ENCODE measurements around the gene DNAH8. TPM values are rescaled to one million over a fixed set of nuclear protein-coding genes. Genes with fewer than 3 reads are reported as not detected.
"Not testable (repeated sequence)": the region's sequence is repeated elsewhere in the genome, so short reads cannot be mapped to it uniquely, and the experiment has no call there.

Gene DNAH8
- total and polyA plus RNA-seq, 2 donors = 0.05 to 0.11 TPM

- WGBS = 42% methylated on average over 15 of the region's 15 CpGs
- Histone ChIP-seq H3K4me1 (ENCODE audit: control insufficient read depth in 2 of 2, insufficient read depth in 2 of 2, low read length in 2 of 2) (peaks cover 19 to 23% of the 10 kb centered on the region in 2 donors), H3K27ac (ENCODE audit: low read depth in 1 of 2, low read length in 1 of 2) (no peak overlapping the region), H3K4me3 (ENCODE audit: low read length in 2 of 2) (no peak overlapping the region), H3K27me3 (ENCODE audit: control insufficient read depth in 2 of 2, insufficient read depth in 1 of 2, low read length in 1 of 2) (peaks cover 0 to 2% of the 10 kb centered on the region in 2 donors), H3K36me3 (ENCODE audit: control insufficient read depth in 2 of 2, insufficient read depth in 2 of 2, low read length in 1 of 2) (no peaks in the 10 kb centered on the region), H3K9me3 (ENCODE audit: control insufficient read depth in 2 of 2, insufficient read depth in 1 of 2, low read length in 1 of 2) (no peaks in the 10 kb centered on the region)
- peak; percentile 30 to 88 (median 64) for DNase-seq (ENCODE audit: low read depth in 6 of 9, low spot score in 9 of 9)
Measured at GRCh38 chr6:38871741-38872568, 156.8 kb downstream of the DNAH8 start.

- Histone ChIP-seq H3K4me3 (ENCODE audit: low read length in 2 of 2) (no peak overlapping the region), H3K36me3 (ENCODE audit: control insufficient read depth in 2 of 2, insufficient read depth in 2 of 2, low read length in 1 of 2) (no peaks in the 10 kb centered on the region), H3K27me3 (ENCODE audit: control insufficient read depth in 2 of 2, insufficient read depth in 1 of 2, low read length in 1 of 2) (peaks cover 0 to 2% of the 10 kb centered on the region in 2 donors), H3K27ac (ENCODE audit: low read depth in 1 of 2, low read length in 1 of 2) (peak overlapping the region; percentile 73 to 88), H3K9me3 (ENCODE audit: control insufficient read depth in 2 of 2, insufficient read depth in 1 of 2, low read length in 1 of 2) (no peaks in the 10 kb centered on the region), H3K4me1 (ENCODE audit: control insufficient read depth in 2 of 2, insufficient read depth in 2 of 2, low read length in 2 of 2) (peaks cover 22 to 26% of the 10 kb centered on the region in 2 donors)
- WGBS = 60% methylated on average over 6 of the region's 6 CpGs
- DNase-seq (ENCODE audit: low read depth in 6 of 9, low spot score in 9 of 9) = peak in 5 of 9 donors; percentile 9 to 66 (median 31)
Measured at GRCh38 chr6:38873001-38873400, 157.9 kb downstream of the DNAH8 start.

DNA sequence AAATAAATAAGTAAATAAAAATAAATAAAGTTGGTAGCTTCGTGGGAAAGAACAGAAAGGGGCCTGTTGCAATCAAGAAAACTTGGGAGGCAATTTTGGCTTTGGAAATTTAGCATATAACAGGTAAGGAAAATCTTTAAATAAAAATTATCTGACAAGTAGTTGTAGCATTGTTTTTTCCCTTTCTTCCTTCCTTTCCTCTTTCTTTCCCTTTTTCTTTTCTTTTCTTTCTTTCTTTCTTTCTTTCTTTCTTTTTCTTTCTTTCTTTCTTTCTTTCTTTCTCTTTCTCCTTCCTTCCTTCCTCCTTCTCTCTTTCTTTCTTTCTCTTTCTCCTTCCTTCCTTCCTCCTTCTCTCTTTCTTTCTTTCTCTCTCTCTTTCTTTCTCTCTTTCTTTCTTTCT lies 158.7 kb downstream of the DNAH8 start:
- peaks cover 22 to 26% of the 10 kb centered on the region in 2 donors for H3K4me1 ChIP-seq (ENCODE audit: control insufficient read depth in 2 of 2, insufficient read depth in 2 of 2, low read length in 2 of 2)
- H3K27me3 ChIP-seq (ENCODE audit: control insufficient read depth in 2 of 2, insufficient read depth in 1 of 2, low read length in 1 of 2); H3K27ac ChIP-seq (ENCODE audit: low read depth in 1 of 2, low read length in 1 of 2); H3K9me3 ChIP-seq (ENCODE audit: control insufficient read depth in 2 of 2, insufficient read depth in 1 of 2, low read length in 1 of 2); H3K36me3 ChIP-seq (ENCODE audit: control insufficient read depth in 2 of 2, insufficient read depth in 2 of 2, low read length in 1 of 2); DNase-seq (ENCODE audit: low read depth in 6 of 9, low spot score in 9 of 9); H3K4me3 ChIP-seq (ENCODE audit: low read length in 2 of 2): not testable (repeated sequence)
- WGBS = 93% methylated on average over 1 of the region's 1 CpG

DNA sequence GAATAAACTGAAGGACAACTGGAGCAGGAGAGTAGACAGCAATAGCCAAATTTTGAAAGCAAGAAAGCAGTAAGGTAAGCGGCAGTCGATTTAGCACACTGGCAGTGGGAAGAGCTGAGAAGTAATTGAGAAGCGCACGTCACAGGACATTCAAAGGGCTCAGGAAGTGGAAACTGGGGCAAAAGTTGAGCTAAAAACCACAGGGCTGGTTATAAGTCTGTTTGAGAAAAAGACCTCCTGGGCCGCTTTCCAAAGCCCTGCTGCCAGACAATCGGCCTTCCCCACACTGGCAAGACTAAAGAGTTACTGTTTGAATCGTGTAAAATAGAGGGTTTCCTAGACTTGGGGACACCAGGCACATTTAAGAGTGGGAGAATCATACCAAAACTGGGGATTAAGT lies 161.4 kb downstream of the DNAH8 start:
- peak; percentile 22 to 94 (median 59) for DNase-seq (ENCODE audit: low read depth in 6 of 9, low spot score in 9 of 9)
- WGBS = 6% methylated on average over 7 of the region's 7 CpGs
- no peaks in the 10 kb centered on the region for H3K36me3 ChIP-seq (ENCODE audit: control insufficient read depth in 2 of 2, insufficient read depth in 2 of 2, low read length in 1 of 2)
- no peaks in the 10 kb centered on the region for H3K27me3 ChIP-seq (ENCODE audit: control insufficient read depth in 2 of 2, insufficient read depth in 1 of 2, low read length in 1 of 2)
- peak overlapping the region; percentile 5 to 33 for H3K4me3 ChIP-seq (ENCODE audit: low read length in 2 of 2)
- H3K27ac ChIP-seq (ENCODE audit: low read depth in 1 of 2, low read length in 1 of 2) = peak overlapping the region; percentile 90 to 98
- no peaks in the 10 kb centered on the region for H3K9me3 ChIP-seq (ENCODE audit: control insufficient read depth in 2 of 2, insufficient read depth in 1 of 2, low read length in 1 of 2)
- H3K4me1 ChIP-seq (ENCODE audit: control insufficient read depth in 2 of 2, insufficient read depth in 2 of 2, low read length in 2 of 2) = peaks cover 22 to 26% of the 10 kb centered on the region in 2 donors

DNA sequence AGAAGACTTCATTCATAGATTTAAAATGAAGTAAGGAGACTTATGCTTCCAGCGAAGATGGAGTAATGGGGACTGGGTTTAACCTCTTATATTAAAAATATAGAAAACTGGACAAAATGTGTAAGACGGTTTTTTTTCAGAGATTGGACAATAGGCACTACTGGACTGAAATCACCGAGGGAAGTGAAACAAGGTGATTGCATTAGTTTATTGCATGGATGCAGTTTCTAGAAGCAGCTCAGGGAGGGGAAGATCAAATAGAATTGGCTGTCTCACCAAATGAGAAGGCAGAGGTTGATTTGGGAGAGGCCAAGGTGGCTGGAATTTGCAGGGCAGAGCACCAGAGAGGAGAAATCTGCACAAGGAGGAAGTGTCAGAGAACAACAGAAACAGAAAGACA lies 162.6 kb downstream of the DNAH8 start:
- 99% methylated on average over 3 of the region's 3 CpGs for WGBS
- no peaks in the 10 kb centered on the region for H3K27me3 ChIP-seq (ENCODE audit: control insufficient read depth in 2 of 2, insufficient read depth in 1 of 2, low read length in 1 of 2)
- H3K36me3 ChIP-seq (ENCODE audit: control insufficient read depth in 2 of 2, insufficient read depth in 2 of 2, low read length in 1 of 2) = no peaks in the 10 kb centered on the region
- H3K4me3 ChIP-seq (ENCODE audit: low read length in 2 of 2) = no peak overlapping the region
- DNase-seq (ENCODE audit: low read depth in 6 of 9, low spot score in 9 of 9) = no peak
- H3K27ac ChIP-seq (ENCODE audit: low read depth in 1 of 2, low read length in 1 of 2) = no peak overlapping the region
- peaks cover 22 to 23% of the 10 kb centered on the region in 2 donors for H3K4me1 ChIP-seq (ENCODE audit: control insufficient read depth in 2 of 2, insufficient read depth in 2 of 2, low read length in 2 of 2)
- no peaks in the 10 kb centered on the region for H3K9me3 ChIP-seq (ENCODE audit: control insufficient read depth in 2 of 2, insufficient read depth in 1 of 2, low read length in 1 of 2)

GRCh38 chr6:38882157-38882556 lies 167.0 kb downstream of the DNAH8 start:
- peaks cover under 1 to 3% of the 10 kb centered on the region in 2 donors for H3K4me1 ChIP-seq (ENCODE audit: control insufficient read depth in 2 of 2, insufficient read depth in 2 of 2, low read length in 2 of 2)
- 97% methylated on average over 2 of the region's 2 CpGs for WGBS
- H3K9me3 ChIP-seq (ENCODE audit: control insufficient read depth in 2 of 2, insufficient read depth in 1 of 2, low read length in 1 of 2) = no peaks in the 10 kb centered on the region
- DNase-seq (ENCODE audit: low read depth in 6 of 9, low spot score in 9 of 9) = no peak
- no peak overlapping the region for H3K27ac ChIP-seq (ENCODE audit: low read depth in 1 of 2, low read length in 1 of 2)
- H3K27me3 ChIP-seq (ENCODE audit: control insufficient read depth in 2 of 2, insufficient read depth in 1 of 2, low read length in 1 of 2) = no peaks in the 10 kb centered on the region
- H3K36me3 ChIP-seq (ENCODE audit: control insufficient read depth in 2 of 2, insufficient read depth in 2 of 2, low read length in 1 of 2) = no peaks in the 10 kb centered on the region
- H3K4me3 ChIP-seq (ENCODE audit: low read length in 2 of 2) = no peak overlapping the region

- H3K27ac ChIP-seq (ENCODE audit: low read depth in 1 of 2, low read length in 1 of 2) = no peak overlapping the region
- H3K4me3 ChIP-seq (ENCODE audit: low read length in 2 of 2) = no peak overlapping the region
- no peaks in the 10 kb centered on the region for H3K36me3 ChIP-seq (ENCODE audit: control insufficient read depth in 2 of 2, insufficient read depth in 2 of 2, low read length in 1 of 2)
- 94% methylated on average over 6 of the region's 6 CpGs for WGBS
- peaks cover 3% of the 10 kb centered on the region in 2 donors for H3K27me3 ChIP-seq (ENCODE audit: control insufficient read depth in 2 of 2, insufficient read depth in 1 of 2, low read length in 1 of 2)
- H3K9me3 ChIP-seq (ENCODE audit: control insufficient read depth in 2 of 2, insufficient read depth in 1 of 2, low read length in 1 of 2) = no peaks in the 10 kb centered on the region
- no peak for DNase-seq (ENCODE audit: low read depth in 6 of 9, low spot score in 9 of 9)
- no peaks in the 10 kb centered on the region for H3K4me1 ChIP-seq (ENCODE audit: control insufficient read depth in 2 of 2, insufficient read depth in 2 of 2, low read length in 2 of 2)
Measured at GRCh38 chr6:38897507-38897906, 182.4 kb downstream of the DNAH8 start.

DNA sequence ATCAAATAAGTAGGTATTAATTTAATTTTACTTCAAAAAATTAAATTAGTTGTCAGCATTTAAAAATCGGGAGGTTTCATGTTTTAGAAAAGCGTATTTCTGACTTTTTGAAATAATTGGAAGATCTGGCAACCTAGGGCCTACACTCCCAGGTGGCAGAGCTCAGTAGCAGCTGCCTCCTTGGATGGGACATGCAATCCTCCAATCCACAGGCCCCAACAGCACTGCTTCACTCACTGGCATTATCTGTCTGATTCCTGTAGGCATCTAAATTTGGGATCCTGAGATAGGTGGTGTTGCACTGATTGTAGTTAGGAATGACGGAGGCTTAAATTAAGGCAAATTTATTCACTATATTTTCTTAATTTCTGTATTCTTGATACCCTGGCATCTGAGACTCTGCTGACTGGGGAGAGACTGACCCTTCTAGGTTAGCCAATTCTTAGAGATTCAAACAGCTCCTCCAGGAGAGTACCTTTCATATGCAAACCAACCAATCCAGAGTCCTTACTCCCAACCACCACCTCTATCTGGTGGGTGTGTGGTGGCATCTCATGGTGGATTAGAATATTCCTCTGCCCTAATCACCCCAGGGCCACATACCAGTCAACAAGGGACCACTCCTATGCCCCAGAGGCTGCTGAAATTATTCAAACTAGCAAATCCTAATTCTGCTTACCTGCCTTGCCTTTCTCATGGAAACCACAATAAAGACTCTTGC lies 186.9 kb downstream of the DNAH8 start:
- Histone ChIP-seq H3K27me3 (ENCODE audit: control insufficient read depth in 2 of 2, insufficient read depth in 1 of 2, low read length in 1 of 2) (no peaks in the 10 kb centered on the region), H3K4me3 (ENCODE audit: low read length in 2 of 2) (no peak overlapping the region), H3K36me3 (ENCODE audit: control insufficient read depth in 2 of 2, insufficient read depth in 2 of 2, low read length in 1 of 2) (no peaks in the 10 kb centered on the region), H3K9me3 (ENCODE audit: control insufficient read depth in 2 of 2, insufficient read depth in 1 of 2, low read length in 1 of 2) (no peaks in the 10 kb centered on the region), H3K4me1 (ENCODE audit: control insufficient read depth in 2 of 2, insufficient read depth in 2 of 2, low read length in 2 of 2) (no peaks in the 10 kb centered on the region), H3K27ac (ENCODE audit: low read depth in 1 of 2, low read length in 1 of 2) (no peak overlapping the region)
- WGBS = 98% methylated on average over 3 of the region's 3 CpGs
- DNase-seq (ENCODE audit: low read depth in 6 of 9, low spot score in 9 of 9) = no peak

DNA sequence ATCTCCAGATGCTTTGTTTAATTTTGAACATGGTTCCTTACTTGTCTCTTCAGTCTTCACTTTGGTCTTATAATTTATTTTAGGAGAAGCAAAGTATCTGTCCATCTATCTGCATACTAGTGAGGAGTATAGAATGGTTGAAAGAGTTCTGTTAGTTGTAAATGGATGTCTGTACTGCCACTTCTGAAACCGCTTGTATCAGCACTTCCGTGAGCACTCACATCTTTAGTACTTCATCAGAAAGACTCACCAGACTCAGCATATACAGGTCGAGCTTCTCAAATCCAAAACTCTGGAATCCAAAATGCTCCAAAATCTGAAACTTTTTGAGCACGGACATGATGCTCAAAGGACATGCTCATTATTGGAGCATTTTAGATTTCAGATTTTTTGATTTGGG lies 191.5 kb downstream of the DNAH8 start:
- WGBS = 96% methylated on average over 4 of the region's 4 CpGs
- Histone ChIP-seq H3K36me3 (ENCODE audit: control insufficient read depth in 2 of 2, insufficient read depth in 2 of 2, low read length in 1 of 2) (no peaks in the 10 kb centered on the region), H3K4me3 (ENCODE audit: low read length in 2 of 2) (no peak overlapping the region), H3K9me3 (ENCODE audit: control insufficient read depth in 2 of 2, insufficient read depth in 1 of 2, low read length in 1 of 2) (no peaks in the 10 kb centered on the region), H3K27ac (ENCODE audit: low read depth in 1 of 2, low read length in 1 of 2) (no peak overlapping the region), H3K4me1 (ENCODE audit: control insufficient read depth in 2 of 2, insufficient read depth in 2 of 2, low read length in 2 of 2) (no peaks in the 10 kb centered on the region), H3K27me3 (ENCODE audit: control insufficient read depth in 2 of 2, insufficient read depth in 1 of 2, low read length in 1 of 2) (no peaks in the 10 kb centered on the region)
- no peak for DNase-seq (ENCODE audit: low read depth in 6 of 9, low spot score in 9 of 9)

Data from thymus (tissue), 11 donors.